ES-I3 (cell line): ENCODE data around the gene UGT1A4.
"Not testable (repeated sequence)": the region's sequence is repeated elsewhere in the genome, so short reads cannot be mapped to it uniquely, and the experiment has no call there.

Source experiments
- H3K36me3 ChIP-seq: 2 replicates; pipeline ENCODE4 v1.6.1; 2013; ENCODE audit warnings: mild to moderate bottlenecking, low read length, control low read depth, moderate library complexity; ENCODE audit not compliant: insufficient read depth
- H3K4me1 ChIP-seq: 2 replicates; pipeline ENCODE4 v1.6.1; 2013; ENCODE audit warnings: mild to moderate bottlenecking, control low read depth, low read length; ENCODE audit not compliant: insufficient read depth
- H3K9ac ChIP-seq: 2 replicates; pipeline ENCODE4 v1.6.1; 2013; ENCODE audit warnings: low read depth, mild to moderate bottlenecking, low read length, moderate library complexity
- H3K9me3 ChIP-seq: 2 replicates; pipeline ENCODE4 v1.6.1; 2013; ENCODE audit warnings: mild to moderate bottlenecking, low read length, moderate library complexity; ENCODE audit not compliant: control insufficient read depth, insufficient read depth

The UGT1A4 gene

DNA sequence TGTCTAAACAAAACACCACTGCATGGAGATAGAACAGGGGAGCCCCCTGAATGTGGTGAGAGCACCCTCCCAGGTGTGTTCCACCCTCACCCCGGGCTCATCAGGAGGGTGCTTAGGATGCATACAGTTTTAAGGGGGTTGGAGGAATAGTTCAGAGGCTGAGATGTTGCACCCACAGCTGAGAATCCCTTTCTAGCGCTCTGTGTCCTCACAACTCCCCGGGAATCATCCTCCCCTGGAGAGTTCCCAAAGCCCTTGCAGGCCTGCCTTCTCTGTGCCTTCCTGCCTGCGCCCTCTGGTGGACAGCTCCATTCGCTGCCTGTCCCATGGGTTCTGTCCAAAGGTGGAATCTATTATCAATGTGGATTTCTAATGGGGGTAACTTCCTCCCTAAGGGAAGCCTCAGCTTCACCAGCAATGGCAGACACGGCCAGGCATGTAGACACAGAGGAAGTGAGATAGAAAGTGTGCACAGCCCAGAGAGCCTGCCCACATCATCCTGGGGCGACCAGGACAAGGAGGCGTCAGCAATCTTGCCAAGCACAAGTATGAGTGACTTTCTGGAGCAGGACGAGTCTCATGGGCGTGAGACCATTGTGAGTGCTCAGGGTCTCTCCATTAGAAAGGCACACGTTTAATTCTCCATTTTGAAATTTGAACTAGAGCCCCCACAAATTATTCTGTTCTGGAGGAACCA is 7.1 kb upstream of the UGT1A4 start:
- H3K4me1 ChIP-seq: no peaks in the 10 kb centered on the region; the same call in 1 of the 2 replicates
- no peak overlapping the region for H3K9ac ChIP-seq
- no peaks in the 10 kb centered on the region for H3K9me3 ChIP-seq
- H3K36me3 ChIP-seq: no peaks in the 10 kb centered on the region

DNA sequence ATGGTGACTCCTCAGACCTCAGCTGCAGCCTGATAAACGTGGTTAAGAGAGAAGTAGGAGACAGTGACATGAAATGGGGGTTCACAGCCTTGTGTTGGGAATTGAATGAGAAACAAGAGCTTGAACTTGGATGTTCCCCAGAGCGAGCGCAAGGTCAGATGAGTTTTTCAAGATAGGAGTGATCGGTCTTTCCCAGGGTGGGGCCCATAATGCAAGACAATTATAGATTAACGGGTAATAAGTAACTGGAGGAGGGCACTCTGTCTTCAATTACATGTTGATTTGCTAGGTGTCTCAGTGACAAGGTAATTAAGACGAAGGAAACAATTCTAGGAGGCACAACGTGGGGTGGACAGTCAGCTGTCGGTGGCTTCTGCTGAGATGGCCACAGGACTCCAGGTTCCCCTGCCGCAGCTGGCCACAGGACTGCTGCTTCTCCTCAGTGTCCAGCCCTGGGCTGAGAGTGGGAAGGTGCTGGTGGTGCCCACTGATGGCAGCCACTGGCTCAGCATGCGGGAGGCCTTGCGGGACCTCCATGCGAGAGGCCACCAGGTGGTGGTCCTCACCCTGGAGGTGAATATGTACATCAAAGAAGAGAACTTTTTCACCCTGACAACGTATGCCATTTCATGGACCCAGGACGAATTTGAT is 5.8 kb upstream of the UGT1A4 start, which contains the start of gene UGT1A5:
Gene UGT1A5, plus strand, starts transcription at position 297 of the 651 bp plus-strand sequence. Its CDS starts 85 bp downstream, at position 382.
- Histone ChIP-seq H3K4me1 (no peaks in the 10 kb centered on the region; the same call in 1 of the 2 replicates), H3K36me3 (no peaks in the 10 kb centered on the region), H3K9ac (no peak within 1 kb of the TSS), H3K9me3 (no peaks in the 10 kb centered on the region)

DNA sequence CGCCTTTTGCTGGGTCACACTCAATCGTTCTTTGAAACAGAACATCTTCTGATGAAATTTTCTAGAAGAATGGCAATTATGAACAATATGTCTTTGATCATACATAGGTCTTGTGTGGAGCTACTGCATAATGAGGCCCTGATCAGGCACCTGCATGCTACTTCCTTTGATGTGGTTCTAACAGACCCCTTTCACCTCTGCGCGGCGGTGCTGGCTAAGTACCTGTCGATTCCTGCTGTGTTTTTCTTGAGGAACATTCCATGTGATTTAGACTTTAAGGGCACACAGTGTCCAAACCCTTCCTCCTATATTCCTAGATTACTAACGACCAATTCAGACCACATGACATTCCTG is 5.3 kb upstream of the UGT1A4 start:
- Histone ChIP-seq H3K36me3 (no peaks in the 10 kb centered on the region), H3K4me1 (no peaks in the 10 kb centered on the region; the same call in 1 of the 2 replicates), H3K9me3 (no peaks in the 10 kb centered on the region), H3K9ac (no peak overlapping the region)

DNA sequence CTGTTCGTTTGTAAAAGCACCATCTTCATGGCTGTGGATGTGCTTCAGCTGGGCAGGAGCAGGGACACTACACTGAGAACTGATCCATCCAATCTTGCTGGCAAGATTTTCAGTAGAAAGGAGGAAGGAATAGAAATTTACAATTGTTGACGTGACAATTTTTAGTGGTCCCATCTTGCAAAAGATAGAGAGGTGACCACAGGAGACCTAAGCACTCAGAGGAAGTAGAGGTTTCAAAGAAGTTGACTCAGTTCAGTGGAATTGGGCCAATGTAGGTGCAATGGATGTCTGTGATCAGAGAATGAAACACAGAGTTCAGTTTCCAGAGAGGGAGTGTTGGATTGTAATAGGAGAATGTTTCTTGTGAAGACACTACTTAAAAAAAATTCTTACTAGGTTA is 4.4 kb upstream of the UGT1A4 start:
- Histone ChIP-seq H3K9me3 (no peaks in the 10 kb centered on the region), H3K9ac (no peak overlapping the region), H3K4me1 (no peaks in the 10 kb centered on the region; the same call in 1 of the 2 replicates), H3K36me3 (no peaks in the 10 kb centered on the region)

DNA sequence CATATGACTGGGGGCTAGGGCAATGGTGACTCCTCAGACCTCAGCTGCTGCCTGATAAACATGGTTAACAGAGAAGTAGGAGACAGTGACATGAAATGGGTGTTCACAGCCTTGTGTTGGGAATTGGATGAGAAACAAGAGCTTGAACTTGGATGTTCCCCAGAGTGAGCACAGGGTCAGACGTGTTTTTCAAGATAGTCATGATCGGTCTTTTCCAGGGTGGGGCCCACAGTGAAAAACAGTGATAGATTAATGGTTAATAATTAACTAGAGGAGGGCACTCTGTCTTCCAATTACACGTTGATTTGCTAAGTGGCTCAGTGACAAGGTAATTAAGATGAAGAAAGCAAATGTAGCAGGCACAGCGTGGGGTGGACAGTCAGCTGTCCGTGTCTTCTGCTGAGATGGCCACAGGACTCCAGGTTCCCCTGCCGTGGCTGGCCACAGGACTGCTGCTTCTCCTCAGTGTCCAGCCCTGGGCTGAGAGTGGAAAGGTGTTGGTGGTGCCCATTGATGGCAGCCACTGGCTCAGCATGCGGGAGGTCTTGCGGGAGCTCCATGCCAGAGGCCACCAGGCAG is 10.3 kb downstream of the UGT1A4 start, which contains the start of gene UGT1A3:
Gene UGT1A3, plus strand, starts transcription at position 320 of the 579 bp plus-strand sequence. Its CDS starts 85 bp downstream, at position 405.
- H3K36me3 ChIP-seq: no peaks in the 10 kb centered on the region
- no peaks in the 10 kb centered on the region for H3K9me3 ChIP-seq
- no peaks in the 10 kb centered on the region for H3K4me1 ChIP-seq
- no peak within 1 kb of the TSS for H3K9ac ChIP-seq

DNA sequence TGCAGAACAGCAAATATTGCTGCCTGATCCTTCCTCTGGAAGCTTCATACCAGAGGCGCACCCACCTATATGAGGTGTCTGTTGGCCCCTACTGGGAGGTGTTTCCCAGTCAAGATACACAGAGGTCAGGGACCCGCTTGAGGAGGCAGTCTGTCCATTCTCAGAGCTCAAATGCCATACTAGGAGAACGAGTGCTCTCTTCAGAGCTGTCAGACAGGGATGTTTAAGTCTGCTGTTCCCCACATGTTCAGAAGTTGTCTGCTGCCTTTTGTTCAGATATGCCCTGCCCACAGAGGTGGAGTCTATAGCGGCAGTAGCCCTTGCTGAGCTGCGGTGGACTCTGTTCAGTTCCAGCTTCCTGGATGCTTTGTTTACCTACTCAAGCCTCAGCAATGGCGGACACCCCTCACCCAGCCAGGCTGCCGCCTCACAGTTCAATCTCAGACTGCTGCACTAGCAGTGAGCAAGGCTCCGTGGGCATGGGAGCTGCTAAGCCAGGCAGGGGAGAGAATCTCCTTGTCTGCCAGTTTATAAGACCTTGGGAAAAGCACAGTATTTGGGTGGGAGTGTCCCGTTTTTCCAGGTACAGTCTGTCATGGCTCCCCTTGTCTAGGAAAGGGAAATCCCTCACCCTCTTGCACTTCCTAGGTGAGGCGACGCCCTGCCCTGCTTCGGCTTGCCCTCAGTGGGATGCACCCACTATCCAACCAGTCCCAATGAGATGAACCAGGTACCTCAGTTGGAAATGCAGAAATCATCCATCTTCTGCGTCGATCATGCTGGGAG is 18.5 kb downstream of the UGT1A4 start:
- H3K4me1 ChIP-seq, H3K9ac ChIP-seq, H3K36me3 ChIP-seq, H3K9me3 ChIP-seq: not testable (repeated sequence)

DNA sequence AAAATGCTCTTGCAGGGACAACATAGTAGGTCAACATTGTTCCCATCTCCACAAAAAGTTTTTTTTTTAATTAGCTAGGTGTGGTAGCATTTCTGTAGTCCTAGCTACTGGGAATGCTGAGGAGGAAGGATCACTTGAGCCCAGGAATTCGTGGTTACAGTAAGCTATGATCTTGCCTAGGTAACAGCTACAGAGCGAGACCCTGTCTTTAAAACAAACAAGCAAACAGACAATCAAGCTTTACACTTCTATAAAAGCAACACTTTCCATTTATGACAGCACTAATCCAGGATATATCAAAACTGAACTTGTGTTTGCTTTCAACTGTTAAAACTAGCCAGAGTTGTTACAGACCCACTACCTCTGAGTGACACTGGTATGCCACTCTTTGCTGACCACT is 22.3 kb downstream of the UGT1A4 start:
- no peak overlapping the region for H3K9ac ChIP-seq
- H3K36me3 ChIP-seq: no peaks in the 10 kb centered on the region
- H3K9me3 ChIP-seq: no peaks in the 10 kb centered on the region; the same call in 1 of the 2 replicates
- H3K4me1 ChIP-seq: no peaks in the 10 kb centered on the region

DNA sequence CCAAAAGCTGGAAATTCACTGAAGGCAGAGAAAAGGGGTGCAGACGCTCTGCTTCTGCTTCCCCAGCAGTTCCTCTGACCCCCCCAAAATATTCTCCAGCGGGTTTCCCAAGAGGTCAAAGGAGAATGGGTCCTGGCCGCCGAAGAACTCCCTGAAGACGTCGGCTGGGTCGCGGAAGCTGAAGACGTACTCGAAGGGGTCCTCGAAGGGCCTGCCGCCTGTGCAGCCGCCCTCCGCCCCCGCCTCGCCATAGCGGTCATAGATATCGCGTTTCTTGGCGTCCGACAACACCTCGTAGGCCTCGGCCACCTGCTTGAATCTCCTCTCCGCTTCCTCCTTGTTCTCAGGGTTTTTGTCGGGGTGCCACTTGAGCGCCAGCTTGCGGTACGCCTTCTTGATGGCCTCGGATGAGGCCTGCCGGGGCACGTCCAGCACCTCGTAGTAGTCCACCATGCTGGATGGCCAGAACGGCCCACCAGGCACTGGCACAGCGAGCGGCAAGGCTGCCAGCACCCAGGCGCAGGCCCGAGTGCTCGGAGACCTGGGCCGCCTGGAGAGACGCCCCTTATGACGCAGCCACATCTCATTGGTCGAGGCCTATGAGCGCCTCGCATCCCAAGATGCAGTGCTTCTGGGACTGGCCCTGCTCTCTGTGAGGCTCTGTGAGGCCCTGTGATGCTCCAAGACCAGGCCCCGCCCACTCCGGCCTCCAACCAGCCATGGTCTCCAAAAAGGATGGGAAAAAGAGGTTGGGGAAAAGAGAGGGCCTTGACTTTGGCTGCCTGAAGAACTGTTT is 25.1 kb downstream of the UGT1A4 start:
- Histone ChIP-seq H3K36me3 (no peaks in the 10 kb centered on the region), H3K9me3 (no peaks in the 10 kb centered on the region), H3K9ac (no peak overlapping the region), H3K4me1 (no peaks in the 10 kb centered on the region)

DNA sequence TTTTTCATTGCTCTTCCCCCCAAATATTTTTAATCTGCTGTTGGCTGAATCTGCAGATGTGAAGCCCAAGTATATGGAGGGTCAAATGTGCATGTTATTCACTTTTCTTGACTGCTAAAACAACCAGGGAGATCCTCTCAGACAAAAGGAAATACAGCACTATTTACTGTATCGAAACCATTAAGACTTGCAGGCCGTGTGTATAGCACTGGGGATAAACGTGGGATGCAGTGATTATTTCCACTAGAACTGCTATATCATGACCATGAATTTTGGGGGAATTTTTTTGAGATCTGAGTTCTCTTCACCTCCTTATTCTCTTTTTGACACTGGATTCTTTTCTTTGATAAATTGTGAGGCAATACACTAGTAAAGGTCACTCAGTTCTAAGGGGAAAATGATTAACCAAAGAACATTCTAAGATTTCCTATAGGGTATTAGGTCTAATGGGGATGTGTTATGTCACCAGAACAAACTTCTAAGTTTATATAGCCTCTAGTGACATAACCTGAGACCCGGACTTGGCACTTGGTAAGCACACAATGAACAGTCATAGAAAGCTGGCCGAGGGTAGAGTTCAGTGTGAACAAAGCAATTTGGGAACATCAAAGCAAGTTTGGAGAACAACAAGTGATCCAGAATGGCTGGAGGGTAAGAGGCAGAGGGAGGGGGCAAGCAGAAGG is 26.7 kb downstream of the UGT1A4 start:
- no peaks in the 10 kb centered on the region for H3K4me1 ChIP-seq
- no peak overlapping the region for H3K9ac ChIP-seq
- H3K9me3 ChIP-seq: no peaks in the 10 kb centered on the region
- H3K36me3 ChIP-seq: no peaks in the 10 kb centered on the region

DNA sequence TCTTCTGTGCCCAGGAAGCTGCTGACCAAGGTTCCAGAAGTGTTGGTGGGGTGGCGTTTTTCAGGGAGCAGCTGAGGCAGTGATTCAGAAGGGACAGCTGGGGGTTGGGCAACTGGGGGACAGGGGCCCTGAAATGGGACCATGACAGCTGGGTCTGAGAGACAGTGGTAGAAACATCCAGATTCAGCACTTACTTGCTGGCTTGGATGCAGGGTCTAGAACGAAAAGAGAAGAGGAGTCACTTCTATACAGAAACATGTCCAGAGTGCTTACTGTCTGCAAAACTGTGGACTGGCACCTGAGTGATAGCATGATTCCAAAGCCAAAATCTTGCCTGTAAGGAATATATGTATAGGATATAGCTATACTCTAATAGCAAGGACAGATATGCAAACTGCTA is 27.3 kb downstream of the UGT1A4 start:
- not testable (repeated sequence) for H3K9me3 ChIP-seq, H3K4me1 ChIP-seq, H3K36me3 ChIP-seq, H3K9ac ChIP-seq

DNA sequence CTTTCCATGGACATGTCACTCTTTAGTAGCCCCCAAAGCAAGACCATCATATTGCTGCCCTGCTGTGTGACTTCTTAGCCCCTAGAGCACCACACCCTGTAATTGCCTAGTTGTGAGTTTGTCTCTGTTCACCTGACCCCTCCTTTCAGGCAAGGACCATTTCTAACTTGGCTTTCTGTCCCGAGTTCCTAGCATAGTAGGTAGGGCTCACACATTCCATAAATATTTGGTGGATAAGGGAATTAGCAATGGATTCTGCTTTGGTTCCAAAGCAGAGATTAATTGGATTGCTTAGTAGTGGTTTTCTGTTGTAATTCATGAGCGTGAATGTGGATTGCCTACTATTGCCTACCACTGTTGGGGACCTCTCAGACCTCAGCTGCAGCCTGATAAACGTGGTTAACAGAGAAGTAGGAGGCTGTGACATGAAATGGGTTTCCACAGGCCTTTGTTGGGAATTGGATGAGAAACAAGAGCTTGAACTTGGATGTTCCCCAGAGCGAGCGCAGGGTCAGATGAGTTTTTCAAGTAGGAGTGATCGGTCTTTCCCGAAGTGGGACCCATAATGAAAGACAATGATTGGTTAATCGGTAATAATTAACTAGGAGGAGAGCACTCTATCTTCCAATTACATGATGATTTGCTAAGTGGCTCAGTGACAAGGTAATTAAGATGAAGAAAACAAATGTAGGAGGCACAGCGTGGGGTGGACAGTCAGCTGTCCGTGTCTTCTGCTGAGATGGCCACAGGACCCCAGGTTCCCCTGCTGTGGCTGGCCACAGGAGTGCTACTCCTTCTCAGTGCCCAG is 28.1 kb downstream of the UGT1A4 start:
- no peaks in the 10 kb centered on the region for H3K36me3 ChIP-seq
- no peak overlapping the region for H3K9ac ChIP-seq
- H3K4me1 ChIP-seq: no peaks in the 10 kb centered on the region
- no peaks in the 10 kb centered on the region for H3K9me3 ChIP-seq

DNA sequence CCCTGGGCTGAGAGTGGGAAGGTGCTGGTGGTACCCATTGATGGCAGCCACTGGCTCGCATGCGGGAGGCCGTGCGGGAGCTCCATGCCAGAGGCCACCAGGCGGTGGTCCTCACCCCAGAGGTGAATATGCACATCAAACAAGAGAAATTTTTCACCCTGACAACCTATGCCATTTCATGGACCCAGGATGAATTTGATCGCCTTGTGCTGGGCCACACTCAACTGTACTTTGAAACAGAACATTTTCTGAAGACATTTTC is 28.7 kb downstream of the UGT1A4 start:
- no peaks in the 10 kb centered on the region for H3K4me1 ChIP-seq
- H3K9me3 ChIP-seq: no peaks in the 10 kb centered on the region
- H3K9ac ChIP-seq: no peak overlapping the region
- no peaks in the 10 kb centered on the region for H3K36me3 ChIP-seq

DNA sequence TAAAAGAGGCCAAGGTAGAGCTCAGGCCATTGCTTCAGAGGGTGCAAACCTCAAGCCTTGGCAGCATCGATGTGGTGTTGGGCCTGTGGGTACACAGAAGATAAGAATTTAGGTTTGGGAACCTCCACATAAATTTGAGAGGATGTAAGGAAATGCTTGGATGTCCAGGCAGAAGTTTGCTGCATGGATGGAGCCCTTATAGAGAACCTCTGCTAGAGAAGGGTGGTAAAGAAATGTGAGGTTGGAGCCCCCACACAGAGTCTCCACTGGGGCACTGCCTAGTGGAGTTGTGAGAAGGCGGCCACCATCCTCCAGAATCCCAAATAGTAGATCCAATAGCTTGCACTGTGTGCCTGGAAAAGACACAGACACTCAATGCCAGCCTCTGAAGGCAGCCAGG is 32.2 kb downstream of the UGT1A4 start:
- not testable (repeated sequence) for H3K9ac ChIP-seq, H3K9me3 ChIP-seq, H3K36me3 ChIP-seq, H3K4me1 ChIP-seq
